Stomach (tissue), 9 donors: ENCODE results near the gene PIGR. TPM values are rescaled to one million over a fixed set of nuclear protein-coding genes. Genes with fewer than 3 reads are reported as not detected.

ENCODE experiments used
- DNase-seq, 2 donors: peaks; one replicate each; pipeline versions ENCODE4 v3.0.0 to v3.0.0-alpha.2; 2013 to 2019
- H3K27ac ChIP-seq, 5 donors: fragments of 200-600 bp in 4 of 5; sonication (generic) in 4 of 5; one replicate each; pipeline ENCODE4 v1.5.1; 2013 to 2019; ENCODE audit warnings: mild to moderate bottlenecking in 1 of 5, moderate library complexity in 1 of 5
- H3K27me3 ChIP-seq, 3 donors: fragments of 200-600 bp; sonication (generic); one replicate each; pipeline ENCODE4 v1.5.1; 2017 to 2019; ENCODE audit warnings: mixed run types in 1 of 3
- H3K36me3 ChIP-seq, 4 donors: fragments of 200-600 bp; sonication (generic); 1 replicate in 3 of 4; 2 replicates in 1 of 4; pipeline ENCODE4 v1.5.1; 2016 to 2019
- H3K4me1 ChIP-seq, 4 donors: fragments of 200-600 bp; sonication (generic); one replicate each; pipeline ENCODE4 v1.5.1; 2016 to 2019
- H3K4me3 ChIP-seq, 4 donors: fragments of 200-600 bp; sonication (generic) in 3 of 4; one replicate each; pipeline ENCODE4 v1.5.1; 2016 to 2019; ENCODE audit warnings: mild to moderate bottlenecking in 1 of 4
- H3K9me3 ChIP-seq, 4 donors: fragments of 200-600 bp; sonication (generic); one replicate each; pipeline ENCODE4 v1.5.1; 2016 to 2019
- CTCF ChIP-seq, 7 experiments: fragments of 450-650 bp in 4 of 7; fragments of 200-600 bp in 3 of 7; sonication (generic) in 3 of 7; IDR thresholded peaks; one replicate each; pipeline ENCODE4 v1.5.1; 2016 to 2019; ENCODE audit warnings: antibody characterized with exemption in 7 of 7, control low read depth in 2 of 7, mild to moderate bottlenecking in 1 of 7
- EP300 ChIP-seq: sonication (generic); formaldehyde crosslinking; IDR thresholded peaks from one replicate; pipeline ENCODE4 v1.6.1; 2017; ENCODE audit warnings: antibody characterized with exemption
- POLR2A ChIP-seq, 4 donors: fragments of 450-650 bp; IDR thresholded peaks; one replicate each; pipeline ENCODE4 v1.6.1; 2016; ENCODE audit warnings: antibody characterized with exemption in 4 of 4, control low read depth in 2 of 4, mild to moderate bottlenecking in 1 of 4, moderate library complexity in 1 of 4
- POLR2AphosphoS5 ChIP-seq, 3 donors: sonication (generic); formaldehyde crosslinking; IDR thresholded peaks; one replicate each; pipeline ENCODE4 v1.6.1; 2016; ENCODE audit warnings: antibody characterized with exemption in 3 of 3
- WGBS, 5 donors: extraction: QIAGEN DNeasy Blood & Tissue Kit in 3 of 5; methylation state at CpG; one replicate each; pipeline versions ENCODE4 v1.1.5 to v1.1.7; 2013 to 2018; 5-methylcytosine and 5-hydroxymethylcytosine counted together
- intact Hi-C: fragments of 100-400 bp; cut with DNase I; formaldehyde crosslinking; loops from one replicate; pipeline ENCODE4 v1.15.1; 2023; ENCODE audit warnings: low total_unique reads
- polyA plus RNA-seq, 3 donors: library from polyadenylated mRNA; stranded (reverse); fragments of 200-250 nt; gene quantifications; one replicate each; pipeline ENCODE4 v1.2.3, GENCODE V29; 2013
- total RNA-seq, 5 donors: library from RNA; depleted of rRNA; stranded (reverse); fragments of >200 nt; gene quantifications; one replicate each; pipeline versions ENCODE4 v1.1.0 to v1.2.3, GENCODE V29; 2014 to 2016
- donor health status: healthy with polysubstance abuse.
- donor health status: Bipolar disorder and iron deficiency.
- donor health status: healthy.

PIGR gene
- total and polyA plus RNA-seq, 8 donors: 6.3 to 3,112 (median 163) TPM

- TF ChIP-seq CTCF (IDR thresholded peaks at IDR 0.05): no peak
- no peak for TF ChIP-seq EP300
- no peak for TF ChIP-seq POLR2A (IDR thresholded peaks at IDR 0.05)
- peak in 1 of 3 donors; percentile 5 for TF ChIP-seq POLR2AphosphoS5 (IDR thresholded peaks at IDR 0.05)
- Histone ChIP-seq H3K36me3 (no peaks in the 10 kb centered on the region), H3K27ac (peak overlapping the region in 2 of 5 donors; percentile 24 to 43), H3K4me1 (peaks cover 9 to 17% (median 12%) of the 10 kb centered on the region in 4 donors), H3K4me3 (no peak overlapping the region), H3K9me3 (no peaks in the 10 kb centered on the region), H3K27me3 (peaks cover 0 to 18% (median 0%) of the 10 kb centered on the region in 3 donors)
- intact Hi-C loops: no loop called here
- peak in 1 of 2 donors; percentile 44 for DNase-seq
- 16 to 28% (median 21%) methylated on average over 3 of the region's 3 CpGs for WGBS, 5 donors
Measured at GRCh38 chr1:206895837-206896242, 50.4 kb downstream of the PIGR start.

- Histone ChIP-seq H3K9me3 (no peaks in the 10 kb centered on the region), H3K4me3 (no peak overlapping the region), H3K4me1 (peaks cover 12 to 17% (median 14%) of the 10 kb centered on the region in 4 donors), H3K27ac (peak overlapping the region in 2 of 5 donors; percentile 24 to 43), H3K27me3 (peaks cover 0 to 24% (median 0%) of the 10 kb centered on the region in 3 donors), H3K36me3 (no peaks in the 10 kb centered on the region)
- 45 to 70% (median 55%) methylated on average over 3 of the region's 3 CpGs for WGBS, 5 donors
- intact Hi-C loops: no loop called here
- DNase-seq: no peak
- TF ChIP-seq POLR2AphosphoS5 (IDR thresholded peaks at IDR 0.05) (no peak), POLR2A (IDR thresholded peaks at IDR 0.05) (no peak), CTCF (IDR thresholded peaks at IDR 0.05) (no peak), EP300 (no peak)
Measured at GRCh38 chr1:206895325-206895724, 50.9 kb downstream of the PIGR start.

GRCh38 chr1:206893380-206893779 is 52.9 kb downstream of the PIGR start:
- H3K4me3 ChIP-seq: no peak overlapping the region
- no peak for TF ChIP-seq CTCF (IDR thresholded peaks at IDR 0.05)
- TF ChIP-seq POLR2AphosphoS5 (IDR thresholded peaks at IDR 0.05): no peak
- TF ChIP-seq POLR2A (IDR thresholded peaks at IDR 0.05): no peak
- no peak for TF ChIP-seq EP300
- H3K4me1 ChIP-seq: peaks cover 12 to 18% (median 15%) of the 10 kb centered on the region in 4 donors
- DNase-seq: no peak
- no peak overlapping the region for H3K27ac ChIP-seq
- 69 to 83% (median 72%) methylated on average over 2 of the region's 2 CpGs for WGBS, 5 donors
- H3K9me3 ChIP-seq: no peaks in the 10 kb centered on the region
- H3K27me3 ChIP-seq: peaks cover 0 to 20% (median 0%) of the 10 kb centered on the region in 3 donors
- intact Hi-C loops: no loop called here
- no peaks in the 10 kb centered on the region for H3K36me3 ChIP-seq

GRCh38 chr1:206892351-206892984 is 53.8 kb downstream of the PIGR start:
- WGBS, 5 donors: 71 to 83% (median 80%) methylated on average over 3 of the region's 3 CpGs
- Histone ChIP-seq H3K27ac (no peak overlapping the region), H3K4me3 (no peak overlapping the region), H3K9me3 (no peaks in the 10 kb centered on the region), H3K4me1 (peaks cover 12 to 18% (median 15%) of the 10 kb centered on the region in 4 donors), H3K27me3 (peaks cover 0 to 20% (median 0%) of the 10 kb centered on the region in 3 donors), H3K36me3 (no peaks in the 10 kb centered on the region)
- no peak for DNase-seq
- TF ChIP-seq POLR2AphosphoS5 (IDR thresholded peaks at IDR 0.05) (no peak), POLR2A (IDR thresholded peaks at IDR 0.05) (no peak), CTCF (IDR thresholded peaks at IDR 0.05) (no peak), EP300 (no peak)
- intact Hi-C loops: no loop called here
